Heart right ventricle (tissue), 16 donors: ENCODE measurements around the gene DAB2IP. TPM values are rescaled to one million over a fixed set of nuclear protein-coding genes. Genes with fewer than 3 reads are reported as not detected.

Experiments
- ATAC-seq, 8 donors: fragments of 200-7000 bp; cut with Tn5 transposase; one replicate each; pipeline ENCODE4 v1.9.1; 2020; ENCODE audit warnings: mild to moderate bottlenecking in 8 of 8, moderate library complexity in 8 of 8, moderate number of reproducible peaks in 1 of 8
- DNase-seq, 2 donors: peaks; one replicate each; pipeline ENCODE4 v3.0.0-alpha.2; 2020
- H3K27ac ChIP-seq, 10 donors: fragments of 200-600 bp; sonication (generic) in 2 of 10; one replicate each; pipeline versions ENCODE4 v1.5.0 to v1.8.0; 2020 to 2022; ENCODE audit warnings: mild to moderate bottlenecking in 3 of 10
- H3K27me3 ChIP-seq, 7 donors: fragments of 200-600 bp; one replicate each; pipeline ENCODE4 v1.8.0; 2021 to 2022; ENCODE audit warnings: mild to moderate bottlenecking in 2 of 7
- H3K36me3 ChIP-seq, 9 donors: fragments of 200-600 bp; sonication (generic) in 1 of 9; one replicate each; pipeline versions ENCODE4 v1.5.0 to v1.8.0; 2020 to 2022; ENCODE audit warnings: mild to moderate bottlenecking in 2 of 9
- H3K4me1 ChIP-seq, 9 donors: fragments of 200-600 bp; sonication (generic) in 1 of 9; one replicate each; pipeline versions ENCODE4 v1.5.0 to v1.8.0; 2020 to 2022; ENCODE audit warnings: mild to moderate bottlenecking in 4 of 9
- H3K4me3 ChIP-seq, 10 donors: fragments of 200-600 bp; sonication (generic) in 2 of 10; one replicate each; pipeline versions ENCODE4 v1.5.0 to v1.8.0; 2020 to 2022; ENCODE audit warnings: mild to moderate bottlenecking in 7 of 10, moderate library complexity in 2 of 10
- H3K9me3 ChIP-seq, 11 donors: fragments of 200-600 bp in 10 of 11; sonication (generic) in 2 of 11; one replicate each; pipeline versions ENCODE4 v1.5.0 to v1.8.0; 2013 to 2022; ENCODE audit warnings: mild to moderate bottlenecking in 2 of 11, control low read depth in 1 of 11, moderate library complexity in 1 of 11
- WGBS, 2 donors: extraction: QIAGEN DNeasy Blood & Tissue Kit; methylation state at CpG; one replicate each; pipeline ENCODE4 v1.1.7; 2013; ENCODE audit warnings: inconsistent platforms in 1 of 2; 5-methylcytosine and 5-hydroxymethylcytosine counted together
- intact Hi-C, 10 donors: fragments of 100-400 bp; cut with DNase I; formaldehyde crosslinking; loops; one replicate each; pipeline versions ENCODE4 v1.11.1 to v1.14.2; 2022
- polyA plus RNA-seq, 2 donors: library from polyadenylated mRNA; stranded (reverse); fragments of 200-250 nt; gene quantifications; one replicate each; pipeline ENCODE4 v1.2.3, GENCODE V29; 2013
- total RNA-seq, 10 donors: library from RNA; stranded (reverse); fragmentation: NEBNext Ultra II Directional in 3 of 10; extraction: Animal tissue kit (Norgen Biotek cat#: 25700) in 3 of 10; gene quantifications; one replicate each; pipeline versions ENCODE4 v1.2.1 to v1.2.4, GENCODE V29; 2021 to 2023
- TF ChIP-seq, protein P1 (sequence below), 9 donors: fragments of 200-600 bp; sonication (generic) in 2 of 9; IDR thresholded peaks; one replicate each; pipeline versions ENCODE4 v1.5.0 to v1.8.0; 2021 to 2022; ENCODE audit warnings: antibody characterized with exemption in 9 of 9, mild to moderate bottlenecking in 5 of 9, moderate library complexity in 1 of 9
- donor health status: Arrhythmogenic right ventricular cardiomyopathy.
- donor health status: ischemic (EF 13 %, LVEDD 7.1; RV severe dilation, severe dysfunction).
- donor health status: healthy with polysubstance abuse.
- donor health status: DM: no; HTN: yes; CAD: no.
- donor health status: DM: no; HTN: no; CAD: no.
- donor health status: ischemic (EF 25% LVEDD 6.9; RV normal size, moderate dysfunction).
- donor health status: ischemic (EF 25% LVEDD 5.7; RV mildly dilated, moderate dysfunction).
- donor health status: healthy.
- donor health status: DM: yes; HTN: yes; CAD: no.
- donor health status: Ischemic cardiomyopathy.
- donor health status: ischemic (EF 35%, LVEDD 5.7; RV mildly dilated, moderate dysfunction).
- donor health status: nonischemic (EF 11% LVEDD 7.7; RV severe dilation, severe dysfunction).
- donor health status: DM: yes; HTN: yes; CAD: no.
- donor health status: PGD.
- donor health status: ischemic (EF 29% LVEDD 5.4; RV normal size, mild dysfunction).
- donor health status: nonischemic (EF 23%, LVEDD 6.1; RV moderate dilation, normal function).

Gene DAB2IP
- total and polyA plus RNA-seq, 12 donors, result 18.1 to 71.1 (median 52.8) TPM

DNA sequence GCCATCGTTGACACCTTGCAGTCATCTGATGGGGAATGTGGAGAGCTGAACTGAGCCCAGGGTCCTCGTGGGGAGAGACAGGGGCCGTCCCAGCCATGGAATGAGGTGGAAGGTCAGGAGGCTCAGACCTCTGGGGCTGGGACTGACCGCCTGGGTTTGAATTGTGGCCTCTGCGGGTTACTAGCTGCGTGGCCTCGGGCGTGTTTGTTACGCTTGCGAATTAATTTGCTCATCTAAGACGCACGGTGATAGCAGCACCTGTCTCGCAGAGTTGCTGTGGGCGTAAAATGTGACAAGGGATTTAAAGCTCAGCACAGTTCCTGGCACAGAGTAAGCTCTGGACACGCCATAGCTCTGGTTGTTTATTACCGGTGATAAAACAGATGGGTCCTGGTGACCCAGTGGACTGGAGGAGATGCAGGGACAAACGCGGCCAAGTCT, 19.4 kb upstream of the DAB2IP start:
- H3K4me1 ChIP-seq, result peaks cover 17 to 48% (median 34%) of the 10 kb centered on the region in 9 donors
- ATAC-seq (no peak), DNase-seq (no peak)
- TF ChIP-seq, protein P1, sequence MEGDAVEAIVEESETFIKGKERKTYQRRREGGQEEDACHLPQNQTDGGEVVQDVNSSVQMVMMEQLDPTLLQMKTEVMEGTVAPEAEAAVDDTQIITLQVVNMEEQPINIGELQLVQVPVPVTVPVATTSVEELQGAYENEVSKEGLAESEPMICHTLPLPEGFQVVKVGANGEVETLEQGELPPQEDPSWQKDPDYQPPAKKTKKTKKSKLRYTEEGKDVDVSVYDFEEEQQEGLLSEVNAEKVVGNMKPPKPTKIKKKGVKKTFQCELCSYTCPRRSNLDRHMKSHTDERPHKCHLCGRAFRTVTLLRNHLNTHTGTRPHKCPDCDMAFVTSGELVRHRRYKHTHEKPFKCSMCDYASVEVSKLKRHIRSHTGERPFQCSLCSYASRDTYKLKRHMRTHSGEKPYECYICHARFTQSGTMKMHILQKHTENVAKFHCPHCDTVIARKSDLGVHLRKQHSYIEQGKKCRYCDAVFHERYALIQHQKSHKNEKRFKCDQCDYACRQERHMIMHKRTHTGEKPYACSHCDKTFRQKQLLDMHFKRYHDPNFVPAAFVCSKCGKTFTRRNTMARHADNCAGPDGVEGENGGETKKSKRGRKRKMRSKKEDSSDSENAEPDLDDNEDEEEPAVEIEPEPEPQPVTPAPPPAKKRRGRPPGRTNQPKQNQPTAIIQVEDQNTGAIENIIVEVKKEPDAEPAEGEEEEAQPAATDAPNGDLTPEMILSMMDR (IDR thresholded peaks at IDR 0.05), result no peak
- no peak overlapping the region for H3K4me3 ChIP-seq
- no peaks in the 10 kb centered on the region for H3K36me3 ChIP-seq
- intact Hi-C loops, result loop anchor here in 1 of 10 donors (10.0 kb wide), 1 partner anchor 233 kb away; no protein-coding TSS in a partner anchor
- 84 to 85% methylated on average over 18 of the region's 18 CpGs for WGBS, 2 donors
- no peaks in the 10 kb centered on the region for H3K27me3 ChIP-seq
- H3K9me3 ChIP-seq, result no peaks in the 10 kb centered on the region
- no peak overlapping the region for H3K27ac ChIP-seq

DNA sequence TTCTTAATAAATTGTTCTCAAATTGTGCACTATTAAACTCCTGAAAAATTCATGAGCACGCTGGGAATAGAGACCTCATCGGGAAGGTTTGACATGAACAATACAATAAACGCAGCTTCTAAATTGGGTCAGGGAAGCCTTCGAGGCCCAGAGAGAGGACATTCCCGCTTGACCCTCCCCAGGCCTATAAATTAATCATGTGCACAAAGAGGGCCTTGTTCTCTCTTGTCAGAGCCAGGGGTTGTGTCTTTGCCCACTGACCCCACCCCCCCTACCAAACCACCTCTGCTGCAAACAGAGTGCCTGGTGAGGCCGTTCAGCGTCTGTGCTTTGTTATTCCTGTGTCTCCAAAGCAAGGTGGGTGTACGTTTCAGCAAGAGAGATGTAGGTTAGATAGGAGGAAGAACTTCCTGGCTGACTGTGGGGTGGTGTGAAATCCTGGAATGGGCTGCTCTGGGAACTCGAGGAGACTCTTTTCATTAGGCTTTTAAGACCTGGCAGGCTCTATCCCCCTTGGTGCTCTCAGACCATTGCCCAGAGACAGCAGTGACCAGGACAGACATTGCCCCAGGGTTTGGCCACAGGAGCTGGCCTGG, 18.2 kb upstream of the DAB2IP start:
- H3K9me3 ChIP-seq, result no peaks in the 10 kb centered on the region
- no peak for DNase-seq
- intact Hi-C loops, result loop anchor here in 1 of 10 donors (10.0 kb wide), 1 partner anchor 232 kb away; no protein-coding TSS in a partner anchor
- H3K27ac ChIP-seq, result peak overlapping the region in 1 of 10 donors; percentile 8
- TF ChIP-seq, protein P1 (IDR thresholded peaks at IDR 0.05), result no peak
- no peak for ATAC-seq
- H3K4me1 ChIP-seq, result peaks cover 17 to 60% (median 46%) of the 10 kb centered on the region in 9 donors
- no peak overlapping the region for H3K4me3 ChIP-seq
- WGBS, 2 donors, result 59 to 61% methylated on average over 9 of the region's 9 CpGs
- no peaks in the 10 kb centered on the region for H3K36me3 ChIP-seq
- no peaks in the 10 kb centered on the region for H3K27me3 ChIP-seq

GRCh38 chr9:121633736-121634135, 17.7 kb upstream of the DAB2IP start:
- intact Hi-C loops, result loop anchor here in 1 of 10 donors (10.0 kb wide), 1 partner anchor 231 kb away; no protein-coding TSS in a partner anchor
- peaks cover 17 to 65% (median 47%) of the 10 kb centered on the region in 9 donors for H3K4me1 ChIP-seq
- no peaks in the 10 kb centered on the region for H3K36me3 ChIP-seq
- ATAC-seq (no peak), DNase-seq (no peak)
- H3K9me3 ChIP-seq, result no peaks in the 10 kb centered on the region
- H3K27ac ChIP-seq, result peak overlapping the region in 1 of 10 donors; percentile 8
- TF ChIP-seq, protein P1 (IDR thresholded peaks at IDR 0.05), result no peak
- 86 to 100% methylated on average over 1 of the region's 1 CpG for WGBS, 2 donors
- H3K4me3 ChIP-seq, result no peak overlapping the region
- H3K27me3 ChIP-seq, result no peaks in the 10 kb centered on the region

DNA sequence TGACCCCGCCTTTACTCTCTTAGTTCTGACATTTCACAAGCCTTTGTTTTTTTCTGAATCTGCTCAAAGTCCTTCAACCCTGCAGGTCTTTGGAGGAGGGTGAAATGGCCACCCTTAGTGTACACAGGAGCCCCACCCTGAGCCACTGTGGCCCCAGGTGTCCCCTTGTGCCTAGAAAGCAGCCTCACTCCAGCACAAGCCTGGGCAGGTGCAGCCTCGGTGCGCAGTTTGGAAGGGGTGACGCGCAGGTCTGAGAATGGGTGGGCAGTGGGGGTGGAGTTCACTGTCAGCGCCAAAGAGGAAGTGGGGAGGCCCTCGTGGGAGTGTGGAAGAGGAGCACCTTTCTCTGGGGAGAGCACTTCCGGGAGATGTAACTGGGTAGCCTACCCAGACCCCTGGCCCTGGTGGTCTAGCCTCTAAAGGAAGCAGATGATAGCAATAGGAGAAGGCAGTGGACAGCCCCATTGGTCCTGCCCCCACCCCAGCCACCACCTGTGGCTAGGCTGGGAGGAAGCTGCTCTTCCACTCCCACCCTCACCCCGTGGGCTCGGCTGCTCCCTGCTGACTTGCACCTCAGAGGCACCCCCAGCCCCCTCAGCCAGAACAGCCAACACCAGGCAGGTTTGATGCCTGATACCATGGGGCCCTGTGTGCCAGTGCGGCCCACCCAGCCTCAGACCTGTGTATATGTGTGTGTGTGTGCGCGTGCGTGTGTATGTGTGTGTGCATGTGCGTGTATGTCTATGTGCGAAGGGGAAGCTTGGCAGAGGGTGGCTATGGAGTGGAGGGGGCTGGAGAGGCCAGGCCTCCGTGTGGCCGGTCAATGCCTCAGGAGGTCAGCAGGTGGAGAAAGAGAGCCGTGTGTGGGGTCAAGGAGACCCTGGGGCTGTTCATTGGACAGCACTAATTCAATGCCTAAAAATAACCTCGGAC, 16.8 kb upstream of the DAB2IP start:
- no peak overlapping the region for H3K4me3 ChIP-seq
- TF ChIP-seq, protein P1 (IDR thresholded peaks at IDR 0.05), result peak; percentile 43 to 75 (median 60)
- no peaks in the 10 kb centered on the region for H3K9me3 ChIP-seq
- no peaks in the 10 kb centered on the region for H3K27me3 ChIP-seq
- H3K36me3 ChIP-seq, result no peaks in the 10 kb centered on the region
- peak overlapping the region in 5 of 10 donors; percentile 15 to 70 (median 51) for H3K27ac ChIP-seq
- intact Hi-C loops, result loop anchor here in 6 of 10 donors (5.0 to 10.0 kb wide), 7 partner anchors 43 to 358 kb away; no protein-coding TSS in a partner anchor
- ATAC-seq (peak; percentile 61 to 80 (median 74)), DNase-seq (no peak)
- 45 to 48% methylated on average over 20 of the region's 20 CpGs for WGBS, 2 donors
- H3K4me1 ChIP-seq, result peaks cover 17 to 69% (median 47%) of the 10 kb centered on the region in 9 donors
